Hindlimb muscle (tissue), 1 donor: ENCODE results near the gene CEP68. TPM values are rescaled to one million over a fixed set of nuclear protein-coding genes. Genes with fewer than 3 reads are reported as not detected.
"Not testable (repeated sequence)": the region's sequence is repeated elsewhere in the genome, so short reads cannot be mapped to it uniquely, and the experiment has no call there.

Experiments
- DNase-seq: peaks from one replicate; pipeline ENCODE4 v3.0.0-alpha.2; 2013
- polyA plus RNA-seq: library from polyadenylated mRNA; unstranded; fragments of 120-200 nt; gene quantifications from one replicate; pipeline ENCODE4 v1.2.1, GENCODE V29; 2013; ENCODE audit not compliant: insufficient read length

CEP68 gene
- polyA plus RNA-seq, 1 donor: 32.4 TPM

GRCh38 chr2:65092791-65093190 is 36.6 kb downstream of the CEP68 start:
- DNase-seq: no peak

GRCh38 chr2:65093211-65093610 is 37.0 kb downstream of the CEP68 start:
- no peak for DNase-seq

GRCh38 chr2:65096948-65097347 is 40.7 kb downstream of the CEP68 start:
- DNase-seq: no peak

GRCh38 chr2:65097844-65098243 is 41.6 kb downstream of the CEP68 start:
- no peak for DNase-seq

GRCh38 chr2:65098741-65099140 is 42.5 kb downstream of the CEP68 start:
- no peak for DNase-seq

- no peak for DNase-seq
These were observed 44.9 kb downstream of the CEP68 start for GRCh38 chr2:65101071-65101470.

- DNase-seq: no peak
These were observed 46.9 kb downstream of the CEP68 start for GRCh38 chr2:65103013-65103715.

- DNase-seq: no peak
These were observed 51.3 kb downstream of the CEP68 start for GRCh38 chr2:65107530-65107929.

GRCh38 chr2:65108780-65109179 is 52.6 kb downstream of the CEP68 start:
- DNase-seq: no peak

GRCh38 chr2:65112633-65113032 is 56.4 kb downstream of the CEP68 start:
- DNase-seq: no peak

GRCh38 chr2:65113229-65113628 is 57.0 kb downstream of the CEP68 start:
- no peak for DNase-seq

- DNase-seq: no peak
These were observed 57.6 kb downstream of the CEP68 start for GRCh38 chr2:65113816-65114215.

GRCh38 chr2:65114921-65115320 is 58.7 kb downstream of the CEP68 start:
- no peak for DNase-seq

- no peak for DNase-seq
These were observed 60.4 kb downstream of the CEP68 start for GRCh38 chr2:65116645-65117044.

GRCh38 chr2:65120990-65121693 is 64.9 kb downstream of the CEP68 start:
- no peak for DNase-seq

GRCh38 chr2:65122313-65122712 is 66.1 kb downstream of the CEP68 start:
- DNase-seq: no peak

GRCh38 chr2:65125457-65125856 is 69.2 kb downstream of the CEP68 start:
- DNase-seq: not testable (repeated sequence)

GRCh38 chr2:65128297-65129190 is 72.3 kb downstream of the CEP68 start:
- peak; percentile 24 for DNase-seq

GRCh38 chr2:65129286-65129825 is 73.1 kb downstream of the CEP68 start:
- no peak for DNase-seq

GRCh38 chr2:65129826-65130663 is 73.8 kb downstream of the CEP68 start, which contains the start of gene RAB1A:
Gene RAB1A (minus strand): TSS chr2:65130106. CDS start chr2:65129915, 191 bp downstream.
- peak; percentile 99 for DNase-seq

GRCh38 chr2:65130664-65131175 is 74.5 kb downstream of the CEP68 start:
- DNase-seq: peak; percentile 77

- DNase-seq: not testable (repeated sequence)
These were observed 76.7 kb downstream of the CEP68 start for GRCh38 chr2:65132930-65133329.
